ENCODE data around the gene GLB1L2.

GLB1L2 gene

DNA sequence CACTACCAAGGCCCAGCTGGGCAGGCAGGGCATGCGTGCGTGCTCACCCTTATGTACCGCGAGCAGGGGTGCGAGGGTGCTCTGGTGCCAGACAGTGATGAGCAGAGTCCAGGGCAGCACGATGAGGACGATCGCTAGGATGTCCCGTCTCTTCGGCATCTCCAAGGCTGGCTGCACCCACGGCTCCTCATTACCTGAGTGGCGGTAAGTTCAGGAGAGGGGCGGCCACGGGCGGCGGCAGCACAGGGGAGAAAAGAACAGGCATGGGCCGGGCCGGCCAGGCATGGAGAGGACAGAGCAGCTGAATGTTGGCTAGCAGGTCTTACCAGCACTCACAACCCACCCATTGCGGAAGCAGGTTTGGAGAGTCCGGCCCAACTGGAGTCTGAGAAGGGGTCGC, 55.7 kb downstream of the GLB1L2 start:
- ATAC-seq (replicated peaks; ENCODE audit: extremely low read depth, poor library complexity, severe bottlenecking) (no peak), DNase-seq (ENCODE audit: low spot score in 2 of 2) (no peak)
- Mint-ChIP-seq H3K4me3 (peak overlapping the region; percentile 58), H3K36me3 (ENCODE audit: insufficient read depth) (peaks cover 4% of the 10 kb centered on the region), H3K27ac (ENCODE audit: low read depth) (peak overlapping the region; percentile 6), H3K9me3 (no peaks in the 10 kb centered on the region), H3K27me3 (no peaks in the 10 kb centered on the region), H3K4me1 (peaks cover 56% of the 10 kb centered on the region)

DNA sequence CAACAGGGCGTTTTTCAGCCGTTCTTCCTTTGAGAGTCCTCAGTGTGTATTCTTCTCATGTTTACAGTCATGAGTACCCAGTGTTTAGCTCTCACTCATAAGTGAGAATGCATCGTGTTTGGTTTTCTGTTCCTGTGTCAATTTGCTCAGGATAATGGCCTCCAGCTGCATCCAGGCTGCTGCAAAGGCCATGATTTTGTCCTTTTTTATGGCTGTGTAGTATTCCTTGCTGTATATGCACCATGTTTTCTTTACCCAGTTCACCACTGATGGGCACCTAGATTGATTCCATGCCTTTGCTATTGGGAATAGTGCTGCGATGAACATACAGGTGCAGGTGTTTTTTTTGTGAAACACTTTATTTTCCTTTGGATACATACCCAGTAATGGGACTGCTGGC, 56.8 kb downstream of the GLB1L2 start:
- ATAC-seq (replicated peaks; ENCODE audit: extremely low read depth, poor library complexity, severe bottlenecking): no peak
- peaks cover 56% of the 10 kb centered on the region for H3K4me1 Mint-ChIP-seq
- H3K27ac Mint-ChIP-seq (ENCODE audit: low read depth): no peak overlapping the region
- no peaks in the 10 kb centered on the region for H3K9me3 Mint-ChIP-seq
- H3K4me3 Mint-ChIP-seq: no peak overlapping the region
- peaks cover 5% of the 10 kb centered on the region for H3K36me3 Mint-ChIP-seq (ENCODE audit: insufficient read depth)
- no peaks in the 10 kb centered on the region for H3K27me3 Mint-ChIP-seq
- DNase-seq (ENCODE audit: low spot score in 2 of 2): no peak

DNA sequence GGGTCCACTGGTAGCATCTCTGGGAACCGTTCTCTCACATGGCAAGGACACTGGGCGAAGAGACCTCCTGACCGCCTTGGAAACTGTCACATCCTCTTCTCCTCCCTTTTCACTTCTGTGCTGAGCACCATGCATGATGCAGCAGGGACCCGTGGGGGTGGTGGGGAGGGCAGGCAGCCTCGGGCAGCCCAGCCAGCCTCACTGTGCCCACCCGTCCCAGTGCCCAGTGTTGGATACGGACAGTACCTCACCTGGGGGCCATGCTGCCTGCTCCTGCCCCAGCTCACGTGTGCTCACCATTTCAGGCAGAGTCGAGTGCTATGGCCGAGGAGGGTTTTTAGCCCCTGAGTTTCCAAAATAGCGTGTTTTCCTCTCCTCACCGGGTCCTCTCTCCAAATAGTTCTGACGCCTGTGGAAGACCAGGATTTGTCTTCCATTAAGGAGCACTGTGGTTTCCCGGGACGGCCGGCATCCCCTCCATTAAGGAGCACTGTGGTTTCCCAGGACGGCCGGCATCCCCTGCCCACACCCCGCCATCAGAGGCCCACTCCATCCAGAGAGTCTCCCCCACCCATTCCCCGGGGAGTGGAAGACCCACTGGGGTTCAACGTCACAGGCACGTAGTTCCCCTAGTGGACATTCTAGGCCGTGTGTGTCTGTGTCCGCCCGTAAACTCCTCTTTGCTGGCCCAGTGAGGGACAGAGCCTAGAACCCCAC, 57.8 kb downstream of the GLB1L2 start:
- no peak for ATAC-seq (replicated peaks; ENCODE audit: extremely low read depth, poor library complexity, severe bottlenecking)
- no peak for DNase-seq (ENCODE audit: low spot score in 2 of 2)
- no peaks in the 10 kb centered on the region for H3K9me3 Mint-ChIP-seq
- no peak overlapping the region for H3K27ac Mint-ChIP-seq (ENCODE audit: low read depth)
- H3K36me3 Mint-ChIP-seq (ENCODE audit: insufficient read depth): peaks cover 5% of the 10 kb centered on the region
- H3K27me3 Mint-ChIP-seq: no peaks in the 10 kb centered on the region
- H3K4me3 Mint-ChIP-seq: no peak overlapping the region
- peaks cover 63% of the 10 kb centered on the region for H3K4me1 Mint-ChIP-seq

DNA sequence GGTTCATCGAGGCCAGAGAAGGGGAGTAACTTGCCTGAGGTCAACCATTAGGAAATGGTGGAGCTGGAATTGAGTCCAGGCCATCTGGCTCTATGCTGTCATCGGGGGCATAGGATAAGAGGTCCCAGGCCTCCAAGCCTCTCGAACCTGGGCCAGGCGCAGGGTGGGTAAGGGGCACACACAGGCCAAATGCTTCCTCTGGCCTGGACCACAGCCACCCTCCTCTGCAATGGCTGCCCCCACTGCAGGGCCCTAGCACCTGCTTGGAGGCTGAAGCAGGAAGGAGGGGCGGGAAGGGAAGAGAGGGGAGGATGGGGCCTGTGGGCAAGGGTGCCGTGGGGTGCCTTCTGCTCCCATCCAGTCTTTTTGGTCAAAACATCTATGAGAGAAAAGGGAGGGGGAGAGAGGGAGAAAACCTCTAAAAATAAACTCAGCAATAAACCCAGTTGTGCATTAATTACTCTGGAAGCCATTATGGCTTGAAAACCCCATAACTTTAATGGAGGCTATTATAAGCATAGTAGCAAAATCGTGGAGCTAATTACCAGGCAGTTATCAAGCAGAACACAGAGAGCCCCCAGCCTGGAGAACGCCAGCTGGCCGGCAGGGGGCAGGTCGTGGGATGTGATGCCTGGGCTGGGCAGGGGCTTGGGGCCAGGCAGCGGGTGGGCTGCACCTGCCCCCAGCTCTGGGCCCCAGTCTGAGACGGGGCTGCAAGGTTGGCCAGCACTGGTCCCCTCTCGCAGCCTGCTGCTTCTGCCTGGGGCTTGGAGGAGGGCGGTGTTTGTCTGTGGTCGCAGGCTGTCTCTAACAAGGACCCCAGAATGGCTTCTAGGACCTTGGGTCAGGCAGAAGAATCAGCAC, 59.1 kb downstream of the GLB1L2 start:
- no peaks in the 10 kb centered on the region for H3K27me3 Mint-ChIP-seq

GRCh38 chr11:134391656-134392055, 59.9 kb downstream of the GLB1L2 start:
- ATAC-seq (replicated peaks; ENCODE audit: extremely low read depth, poor library complexity, severe bottlenecking) (no peak), DNase-seq (ENCODE audit: low spot score in 2 of 2) (no peak)
- no peak overlapping the region for H3K4me3 Mint-ChIP-seq
- peaks cover 3% of the 10 kb centered on the region for H3K36me3 Mint-ChIP-seq (ENCODE audit: insufficient read depth)
- H3K27me3 Mint-ChIP-seq: no peaks in the 10 kb centered on the region
- H3K4me1 Mint-ChIP-seq: peaks cover 53% of the 10 kb centered on the region
- H3K27ac Mint-ChIP-seq (ENCODE audit: low read depth): no peak overlapping the region
- H3K9me3 Mint-ChIP-seq: no peaks in the 10 kb centered on the region

More for the DNA sequence above, 59.1 kb downstream of the GLB1L2 start:
- no peak overlapping the region for H3K4me3 Mint-ChIP-seq
- peaks cover 3% of the 10 kb centered on the region for H3K36me3 Mint-ChIP-seq (ENCODE audit: insufficient read depth)
- H3K27ac Mint-ChIP-seq (ENCODE audit: low read depth): no peak overlapping the region
- H3K9me3 Mint-ChIP-seq: no peaks in the 10 kb centered on the region
- peaks cover 59% of the 10 kb centered on the region for H3K4me1 Mint-ChIP-seq
- no peak for ATAC-seq (replicated peaks; ENCODE audit: extremely low read depth, poor library complexity, severe bottlenecking)
- no peak for DNase-seq (ENCODE audit: low spot score in 2 of 2)

DNA sequence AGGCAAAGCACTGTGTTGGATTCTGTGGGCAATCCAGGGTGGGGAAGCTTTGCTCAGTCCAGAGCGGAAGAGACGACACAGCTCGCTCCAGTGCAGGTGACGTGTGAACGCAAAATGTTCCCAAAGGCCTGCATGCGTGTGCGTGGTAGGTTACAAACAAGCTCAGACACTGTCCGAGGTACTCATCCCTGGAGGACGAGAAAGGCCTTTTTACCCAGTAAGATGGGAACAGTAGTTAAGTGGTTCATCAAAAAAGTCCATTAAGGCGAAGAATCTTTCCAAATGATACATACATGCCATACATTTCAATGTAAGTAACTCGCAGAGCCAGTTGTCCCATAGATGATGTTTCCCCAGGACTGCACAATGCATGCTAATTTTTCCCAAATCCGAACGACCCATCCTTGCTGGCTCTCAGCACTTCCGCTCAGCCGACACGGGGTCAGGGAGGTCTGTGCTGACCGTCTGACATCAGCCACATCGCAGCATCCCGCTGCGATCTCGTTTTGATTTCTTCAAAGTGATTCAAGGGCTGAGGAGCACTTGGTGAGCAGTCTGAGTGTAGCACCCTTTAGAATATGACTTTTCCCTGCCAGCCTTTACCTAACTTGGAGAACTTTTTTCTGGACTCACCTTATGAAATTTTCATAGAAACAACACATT, 61.3 kb downstream of the GLB1L2 start:
- Mint-ChIP-seq H3K36me3 (ENCODE audit: insufficient read depth) (peaks cover 3% of the 10 kb centered on the region), H3K9me3 (no peaks in the 10 kb centered on the region), H3K4me3 (no peak overlapping the region), H3K27me3 (no peaks in the 10 kb centered on the region), H3K4me1 (peaks cover 45% of the 10 kb centered on the region), H3K27ac (ENCODE audit: low read depth) (no peak overlapping the region)
- DNase-seq (ENCODE audit: low spot score in 2 of 2) (no peak), ATAC-seq (replicated peaks; ENCODE audit: extremely low read depth, poor library complexity, severe bottlenecking) (no peak)

DNA sequence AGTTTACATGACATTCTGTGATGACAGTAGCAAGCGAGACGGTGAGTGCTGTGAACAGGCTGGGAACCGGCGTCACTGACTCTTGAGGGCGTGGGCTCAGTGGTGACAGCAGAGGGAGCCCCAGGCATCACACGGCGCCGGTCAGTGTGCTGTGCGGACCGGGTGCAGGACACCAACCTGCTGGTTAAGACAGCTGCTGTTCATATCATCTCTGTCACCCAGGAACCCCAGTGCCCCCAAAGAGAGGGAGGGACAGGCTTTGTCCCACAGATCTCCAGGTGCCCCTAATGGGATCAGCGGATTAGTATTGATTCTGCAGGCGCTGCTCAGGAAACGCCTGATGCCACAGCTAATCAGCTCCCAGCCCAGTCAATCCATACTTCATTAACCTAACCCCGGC, 61.9 kb downstream of the GLB1L2 start:
- H3K9me3 Mint-ChIP-seq: no peaks in the 10 kb centered on the region
- peaks cover 3% of the 10 kb centered on the region for H3K36me3 Mint-ChIP-seq (ENCODE audit: insufficient read depth)
- no peak overlapping the region for H3K4me3 Mint-ChIP-seq
- DNase-seq (ENCODE audit: low spot score in 2 of 2): no peak
- H3K27me3 Mint-ChIP-seq: no peaks in the 10 kb centered on the region
- no peak for ATAC-seq (replicated peaks; ENCODE audit: extremely low read depth, poor library complexity, severe bottlenecking)
- peaks cover 44% of the 10 kb centered on the region for H3K4me1 Mint-ChIP-seq
- no peak overlapping the region for H3K27ac Mint-ChIP-seq (ENCODE audit: low read depth)

GRCh38 chr11:134394311-134394710, 62.5 kb downstream of the GLB1L2 start:
- Mint-ChIP-seq H3K4me1 (peaks cover 39% of the 10 kb centered on the region), H3K36me3 (ENCODE audit: insufficient read depth) (peaks cover 3% of the 10 kb centered on the region), H3K27ac (ENCODE audit: low read depth) (no peak overlapping the region), H3K27me3 (no peaks in the 10 kb centered on the region), H3K9me3 (no peaks in the 10 kb centered on the region), H3K4me3 (no peak overlapping the region)
- ATAC-seq (replicated peaks; ENCODE audit: extremely low read depth, poor library complexity, severe bottlenecking) (no peak), DNase-seq (ENCODE audit: low spot score in 2 of 2) (no peak)

- no peaks in the 10 kb centered on the region for H3K9me3 Mint-ChIP-seq
- peaks cover 41% of the 10 kb centered on the region for H3K4me1 Mint-ChIP-seq
- DNase-seq (ENCODE audit: low spot score in 2 of 2) (no peak), ATAC-seq (replicated peaks; ENCODE audit: extremely low read depth, poor library complexity, severe bottlenecking) (no peak)
- H3K27me3 Mint-ChIP-seq: no peaks in the 10 kb centered on the region
- H3K36me3 Mint-ChIP-seq (ENCODE audit: insufficient read depth): peaks cover 3% of the 10 kb centered on the region
- no peak overlapping the region for H3K27ac Mint-ChIP-seq (ENCODE audit: low read depth)
- no peak overlapping the region for H3K4me3 Mint-ChIP-seq
Observed at GRCh38 chr11:134395002-134395401, 63.2 kb downstream of the GLB1L2 start.

DNA sequence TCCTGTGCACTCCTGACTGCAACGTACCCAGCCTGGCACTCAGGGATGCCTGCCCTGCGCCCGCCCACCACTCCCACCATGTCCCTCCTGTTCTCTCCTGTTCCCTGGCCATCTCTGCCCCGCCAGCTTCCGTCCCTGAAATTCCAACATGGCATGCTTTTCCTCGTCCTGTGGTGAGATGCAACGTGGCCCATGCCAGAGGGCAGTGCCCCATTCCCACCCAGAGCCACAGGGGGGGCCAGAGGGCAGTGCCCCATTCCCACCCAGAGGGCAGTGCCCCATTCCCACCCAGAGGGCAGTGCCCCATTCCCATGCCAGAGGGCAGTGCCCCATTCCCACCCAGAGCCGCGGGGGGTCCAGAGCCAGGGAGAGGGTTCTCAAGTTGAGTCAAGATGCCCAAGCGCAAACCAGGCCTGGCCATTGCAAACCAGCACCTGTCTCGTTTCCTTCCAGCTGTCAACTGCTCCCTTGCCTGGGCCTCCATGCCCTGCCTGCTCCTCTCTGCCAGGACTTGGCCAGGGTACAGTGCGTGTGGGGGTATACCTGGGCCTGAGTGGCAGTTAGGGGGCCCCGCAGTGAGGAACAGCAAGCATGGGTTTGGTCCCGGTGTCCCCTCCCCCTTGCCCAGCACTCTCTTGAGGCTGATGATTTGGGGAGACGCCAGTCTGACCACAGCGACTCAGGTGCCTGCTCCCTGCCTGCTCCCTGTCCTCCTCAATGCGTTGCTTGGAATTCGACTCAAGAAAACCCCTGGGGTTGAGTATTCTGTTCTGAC, 65.7 kb downstream of the GLB1L2 start:
- Mint-ChIP-seq H3K27ac (ENCODE audit: low read depth) (no peak overlapping the region), H3K36me3 (ENCODE audit: insufficient read depth) (peaks cover 1% of the 10 kb centered on the region), H3K9me3 (no peaks in the 10 kb centered on the region), H3K4me3 (no peak overlapping the region), H3K4me1 (peaks cover 38% of the 10 kb centered on the region), H3K27me3 (peaks cover 10% of the 10 kb centered on the region)
- DNase-seq (ENCODE audit: low spot score in 2 of 2): no peak
- no peak for ATAC-seq (replicated peaks; ENCODE audit: extremely low read depth, poor library complexity, severe bottlenecking)

GRCh38 chr11:134398079-134398444, 66.3 kb downstream of the GLB1L2 start:
- no peak for DNase-seq (ENCODE audit: low spot score in 2 of 2)
- ATAC-seq (replicated peaks; ENCODE audit: extremely low read depth, poor library complexity, severe bottlenecking): no peak
- peaks cover 10% of the 10 kb centered on the region for H3K27me3 Mint-ChIP-seq
- H3K27ac Mint-ChIP-seq (ENCODE audit: low read depth): no peak overlapping the region
- H3K9me3 Mint-ChIP-seq: no peaks in the 10 kb centered on the region
- peaks cover 40% of the 10 kb centered on the region for H3K4me1 Mint-ChIP-seq
- H3K4me3 Mint-ChIP-seq: no peak overlapping the region
- H3K36me3 Mint-ChIP-seq (ENCODE audit: insufficient read depth): no peaks in the 10 kb centered on the region

DNA sequence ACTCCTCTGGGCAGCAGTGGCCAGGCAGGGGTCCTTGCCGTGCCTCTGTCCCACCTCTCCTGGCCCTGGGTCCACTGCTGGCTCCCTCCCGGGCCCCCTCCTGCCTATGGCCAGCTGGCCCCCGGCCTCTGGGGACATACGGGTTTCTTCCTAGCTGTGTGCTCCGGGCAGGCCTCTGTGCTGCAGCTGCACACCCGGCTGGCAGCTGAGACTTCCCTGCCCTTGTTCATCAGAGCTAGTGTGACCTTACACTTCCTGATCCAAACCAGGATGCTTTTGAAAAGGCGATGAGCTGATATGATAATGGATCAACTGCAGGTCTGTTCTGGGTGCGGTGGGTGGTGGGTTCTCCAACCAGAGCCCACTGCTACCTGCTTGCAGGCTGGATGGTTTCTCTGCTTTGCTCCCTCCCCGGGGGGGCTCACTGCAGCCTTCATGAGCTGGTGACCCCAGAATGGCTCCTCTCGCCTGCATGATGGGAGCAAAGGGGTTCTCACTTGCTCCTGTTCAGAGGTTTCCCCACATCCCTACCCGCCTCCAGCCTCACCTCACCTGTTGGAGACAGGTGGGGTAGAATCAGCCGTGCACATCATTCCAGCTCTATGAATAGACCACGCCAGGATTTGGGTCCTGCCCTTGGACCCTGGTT, 67.0 kb downstream of the GLB1L2 start:
- Mint-ChIP-seq H3K4me3 (no peak overlapping the region), H3K27me3 (peaks cover 10% of the 10 kb centered on the region), H3K4me1 (peaks cover 40% of the 10 kb centered on the region), H3K27ac (ENCODE audit: low read depth) (no peak overlapping the region), H3K9me3 (no peaks in the 10 kb centered on the region), H3K36me3 (ENCODE audit: insufficient read depth) (no peaks in the 10 kb centered on the region)
- ATAC-seq (replicated peaks; ENCODE audit: extremely low read depth, poor library complexity, severe bottlenecking) (no peak), DNase-seq (ENCODE audit: low spot score in 2 of 2) (no peak)
